A549 (cell line): ENCODE results near the gene OR5P2. TPM values are rescaled to one million over a fixed set of nuclear protein-coding genes. Genes with fewer than 3 reads are reported as not detected.

Experiments used
- ATAC-seq, 2 experiments: fragments of 200-7000 bp in 1 of 2; fragments of >200 bp in 1 of 2; cut with Nextera tagmentation in 1 of 2; cut with Tn5 transposase in 1 of 2; 3 replicates each; pipeline versions ENCODE4 v1.8.0 to v1.9.1; 2018 to 2020; ENCODE audit warnings: mild to moderate bottlenecking in 1 of 2, moderate library complexity in 1 of 2
- CTCF ChIA-PET: fragments of 300-600 bp; sonication (Branson Sonifier 250); formaldehyde crosslinking; extraction: SDS; loops from one replicate; lab custom pipeline; 2021; ENCODE audit warnings: antibody characterized with exemption, inconsistent platforms; lab: Yijun Ruan, JAX
- POLR2A ChIA-PET: fragments of 350-600 bp; formaldehyde crosslinking; extraction: SDS; loops from one replicate; lab custom pipeline; 2021; ENCODE audit warnings: antibody characterized with exemption, inconsistent platforms; lab: Yijun Ruan, JAX
- DNase-seq, 2 experiments: peaks; one replicate each; pipeline versions ENCODE4 v3.0.0 to v3.0.0-alpha.2; 2011 to 2016; ENCODE audit warnings: low read depth in 1 of 2, low spot score in 1 of 2
- FAIRE-seq: peaks from 2 replicates; lab custom pipeline; 2011; peaks lifted over from hg19 to GRCh38; lab: Jason Lieb, UNC
- H3K27ac ChIP-seq, 2 experiments: fragments of >200 bp; sonication (Bioruptor Twin); formaldehyde crosslinking; 3 replicates each; pipeline ENCODE4 v1.5.1; 2016 to 2017
- H3K4me1 ChIP-seq: fragments of >200 bp; sonication (Bioruptor Twin); formaldehyde crosslinking; 3 replicates; pipeline ENCODE4 v1.6.1; 2016
- H3K4me2 ChIP-seq: fragments of >200 bp; sonication (Bioruptor Twin); formaldehyde crosslinking; 3 replicates; pipeline ENCODE4 v1.6.1; 2016
- H3K4me3 ChIP-seq: fragments of >200 bp; sonication (Bioruptor Twin); formaldehyde crosslinking; 3 replicates; pipeline ENCODE4 v1.5.1; 2016
- H3K9me3 ChIP-seq: fragments of >200 bp; sonication (Bioruptor Twin); formaldehyde crosslinking; 3 replicates; pipeline ENCODE4 v1.6.1; 2016
- CBX2 ChIP-seq: fragments of 200-600 bp; sonication (generic); IDR thresholded peaks from 2 replicates; pipeline ENCODE4 v1.6.1; 2016; ENCODE audit warnings: low read depth, mild to moderate bottlenecking, borderline replicate concordance
- CEBPB ChIP-seq, 2 experiments: fragments of >200 bp in 1 of 2; sonication (Bioruptor Twin) in 1 of 2; formaldehyde crosslinking in 1 of 2; IDR thresholded peaks; 2 replicates each; pipeline ENCODE4 v1.6.1; 2012 to 2016
- CHD4 ChIP-seq: fragments of 200-600 bp; sonication (generic); IDR thresholded peaks from 2 replicates; pipeline ENCODE4 v1.6.1; 2016; ENCODE audit warnings: antibody characterized with exemption, mild to moderate bottlenecking, borderline replicate concordance
- EHF ChIP-seq: fragments of 250-450 bp; sonication (Bioruptor Pico); IDR thresholded peaks from 2 replicates; pipeline ENCODE4 v1.5.0; 2020; ENCODE audit warnings: mild to moderate bottlenecking
- EHMT2 ChIP-seq: fragments of 200-600 bp; sonication (generic); IDR thresholded peaks from 2 replicates; pipeline ENCODE4 v1.6.1; 2016; ENCODE audit warnings: antibody characterized with exemption, low read depth, mild to moderate bottlenecking, moderate library complexity
- EP300 ChIP-seq, 2 experiments: fragments of >200 bp; sonication (Bioruptor Twin); formaldehyde crosslinking; IDR thresholded peaks; 2 replicates in 1 of 2; 3 replicates in 1 of 2; pipeline ENCODE4 v1.6.1; 2016 to 2017
- FOSL2 ChIP-seq, 2 experiments: fragments of 450-650 bp in 1 of 2; fragments of >200 bp in 1 of 2; sonication (Bioruptor Twin) in 1 of 2; formaldehyde crosslinking; IDR thresholded peaks; 2 replicates each; pipeline versions ENCODE4 v1.5.0 to v1.6.1; 2016 to 2020; ENCODE audit warnings: mild to moderate bottlenecking in 1 of 2, moderate library complexity in 1 of 2
- FOXS1 ChIP-seq: fragments of 250-450 bp; sonication (Bioruptor Pico); IDR thresholded peaks from 2 replicates; pipeline ENCODE4 v1.5.0; 2020; ENCODE audit warnings: mild to moderate bottlenecking, moderate library complexity
- GATA3 ChIP-seq: IDR thresholded peaks from 2 replicates; pipeline ENCODE4 v1.6.1; 2012; ENCODE audit warnings: borderline replicate concordance
- HEYL ChIP-seq: fragments of 250-450 bp; sonication (Bioruptor Pico); IDR thresholded peaks from 2 replicates; pipeline ENCODE4 v1.8.0; 2021; ENCODE audit warnings: mild to moderate bottlenecking, moderate library complexity
- HOXA7 ChIP-seq: fragments of 250-450 bp; sonication (Bioruptor Pico); IDR thresholded peaks from 2 replicates; pipeline ENCODE4 v1.5.0; 2020; ENCODE audit warnings: mild to moderate bottlenecking, moderate library complexity
- JUNB ChIP-seq: fragments of >200 bp; sonication (Bioruptor Twin); formaldehyde crosslinking; IDR thresholded peaks from 2 replicates; pipeline ENCODE4 v1.6.1; 2016
- KDM1A ChIP-seq: fragments of 200-600 bp; sonication (generic); IDR thresholded peaks from 2 replicates; pipeline ENCODE4 v1.6.1; 2016; ENCODE audit warnings: low read depth, mild to moderate bottlenecking
- MAZ ChIP-seq: fragments of 150-350 bp; IDR thresholded peaks from 2 replicates; pipeline ENCODE4 v1.6.1; 2014; ENCODE audit warnings: antibody characterized with exemption, low read depth, low read length, borderline replicate concordance
- NPAS2 ChIP-seq: fragments of 250-450 bp; sonication (Bioruptor Pico); IDR thresholded peaks from 2 replicates; pipeline ENCODE4 v1.8.0; 2022; ENCODE audit warnings: mild to moderate bottlenecking, moderate library complexity, borderline replicate concordance
- NR3C1 ChIP-seq: fragments of >200 bp; sonication (Bioruptor Twin); formaldehyde crosslinking; IDR thresholded peaks from 3 replicates; pipeline ENCODE4 v1.6.1; 2017
- PHF8 ChIP-seq: fragments of 200-600 bp; sonication (generic); IDR thresholded peaks from 2 replicates; pipeline ENCODE4 v1.6.1; 2016; ENCODE audit warnings: low read depth, mild to moderate bottlenecking, antibody characterized with exemption, moderate library complexity, borderline replicate concordance
- POLR2A ChIP-seq: IDR thresholded peaks from 2 replicates; pipeline ENCODE4 v1.6.1; 2012; ENCODE audit warnings: mild to moderate bottlenecking, low read length
- RARB ChIP-seq: fragments of 250-450 bp; sonication (Bioruptor Pico); IDR thresholded peaks from 2 replicates; pipeline ENCODE4 v1.8.0; 2021; ENCODE audit warnings: mild to moderate bottlenecking, moderate library complexity
- RCOR1 ChIP-seq: fragments of 150-350 bp; IDR thresholded peaks from 2 replicates; pipeline ENCODE4 v1.6.1; 2014; ENCODE audit warnings: antibody characterized with exemption, low read length, low read depth
- RFX5 ChIP-seq: fragments of 450-650 bp; IDR thresholded peaks from 2 replicates; pipeline ENCODE4 v1.7.1; 2014; ENCODE audit warnings: antibody characterized with exemption, mild to moderate bottlenecking, moderate library complexity
- TP53 ChIP-seq: fragments of 250-450 bp; sonication (Bioruptor Pico); IDR thresholded peaks from 2 replicates; pipeline ENCODE4 v1.5.0; 2021; ENCODE audit warnings: mild to moderate bottlenecking, moderate library complexity
- ZSCAN20 ChIP-seq: fragments of 250-450 bp; sonication (Bioruptor Pico); IDR thresholded peaks from 2 replicates; pipeline ENCODE4 v1.8.0; 2022; ENCODE audit warnings: mild to moderate bottlenecking, moderate library complexity
- WGBS: methylation state at CpG from one replicate; pipeline ENCODE4 v1.1.6; 2017; ENCODE audit errors: missing lambda C conversion rate; 5-methylcytosine and 5-hydroxymethylcytosine counted together
- polyA minus RNA-seq: library from RNA; depleted of rRNA, polyadenylated mRNA; stranded (reverse); fragments of >200 nt; gene quantifications from 2 replicates; pipeline ENCODE4 v1.2.3, GENCODE V29; 2011; rRNA and poly(A)+ RNA removed
- polyA plus RNA-seq, 4 experiments: library from polyadenylated mRNA; depleted of rRNA in 3 of 4; stranded (reverse); fragments of >200 nt; fragmentation: RNase III in 1 of 4; extraction: RNeasy Plus Mini Kit Qiagen cat#74134 plus additional on column Dnase treatment in 1 of 4; gene quantifications; 2 replicates in 3 of 4; 3 replicates in 1 of 4; pipeline ENCODE4 v1.2.3, GENCODE V29; 2011 to 2017
- TF ChIP-seq, protein P1 (sequence below): fragments of >200 bp; sonication (Bioruptor Twin); formaldehyde crosslinking; IDR thresholded peaks from 3 replicates; pipeline ENCODE4 v1.6.1; 2016
- TF ChIP-seq, protein P2 (sequence below): IDR thresholded peaks from 2 replicates; pipeline ENCODE4 v1.6.1; 2012; ENCODE audit warnings: low read depth, borderline replicate concordance
- TF ChIP-seq, protein P3 (sequence below): IDR thresholded peaks from 2 replicates; pipeline ENCODE4 v1.6.1; 2012
- TF ChIP-seq, protein P4 (sequence below): fragments of 150-350 bp; IDR thresholded peaks from 2 replicates; pipeline ENCODE4 v1.6.1; 2014; ENCODE audit warnings: low read depth, mild to moderate bottlenecking, low read length
- TF ChIP-seq, protein P5 (sequence below): fragments of 200-600 bp; sonication (generic); IDR thresholded peaks from 2 replicates; pipeline ENCODE4 v1.6.1; 2016; ENCODE audit warnings: antibody characterized with exemption, mild to moderate bottlenecking, moderate library complexity

OR5P2 gene, protein sequence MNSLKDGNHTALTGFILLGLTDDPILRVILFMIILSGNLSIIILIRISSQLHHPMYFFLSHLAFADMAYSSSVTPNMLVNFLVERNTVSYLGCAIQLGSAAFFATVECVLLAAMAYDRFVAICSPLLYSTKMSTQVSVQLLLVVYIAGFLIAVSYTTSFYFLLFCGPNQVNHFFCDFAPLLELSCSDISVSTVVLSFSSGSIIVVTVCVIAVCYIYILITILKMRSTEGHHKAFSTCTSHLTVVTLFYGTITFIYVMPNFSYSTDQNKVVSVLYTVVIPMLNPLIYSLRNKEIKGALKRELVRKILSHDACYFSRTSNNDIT
- polyA plus RNA-seq (2011; rRNA removed) (not detected in 2 replicates), polyA plus RNA-seq (2017; fragmentation: RNase III; extraction: RNeasy Plus Mini Kit Qiagen cat#74134 plus additional on column Dnase treatment) (not detected in 3 replicates), polyA minus RNA-seq (not detected in 2 replicates)
- not detected in 2 replicates for polyA plus RNA-seq (2012; cell fraction: cytosol; rRNA removed)
- polyA plus RNA-seq (2012; cell fraction: nucleus; rRNA removed): not detected in 2 replicates

DNA sequence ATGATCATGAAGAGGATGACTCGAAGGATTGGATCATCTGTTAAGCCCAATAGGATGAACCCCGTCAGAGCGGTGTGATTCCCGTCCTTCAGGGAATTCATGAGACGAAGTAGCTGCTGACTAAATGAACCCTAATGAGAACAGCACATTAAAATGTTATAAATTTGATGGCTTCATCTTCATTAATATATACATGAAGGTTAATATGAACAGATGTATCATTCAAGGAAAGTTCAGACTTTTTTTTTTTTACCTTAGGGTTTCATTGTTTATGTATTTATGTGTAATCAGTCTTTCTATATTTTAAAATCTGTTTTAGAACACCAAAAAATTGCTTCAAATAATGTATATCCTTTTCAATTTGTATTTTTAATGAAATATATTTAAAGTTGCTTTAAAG lies at the start of gene OR5P2:
Gene OR5P2 (minus strand): TSS at position 101 of the 400 bp plus-strand sequence. CDS start 0 bp downstream, at position 101.
- ChIA-PET CTCF (no interaction called here), POLR2A (no interaction called here)
- ATAC-seq (no peak), FAIRE-seq (no peak), DNase-seq (no peak)
- no peaks in the 10 kb centered on the region for H3K9me3 ChIP-seq
- H3K4me1 ChIP-seq: no peaks in the 10 kb centered on the region
- H3K4me3 ChIP-seq: no peak within 1 kb of the TSS
- 22% methylated on average over 5 of the region's 5 CpGs for WGBS
- TF ChIP-seq MAZ: no peak
- TF ChIP-seq, protein P1, sequence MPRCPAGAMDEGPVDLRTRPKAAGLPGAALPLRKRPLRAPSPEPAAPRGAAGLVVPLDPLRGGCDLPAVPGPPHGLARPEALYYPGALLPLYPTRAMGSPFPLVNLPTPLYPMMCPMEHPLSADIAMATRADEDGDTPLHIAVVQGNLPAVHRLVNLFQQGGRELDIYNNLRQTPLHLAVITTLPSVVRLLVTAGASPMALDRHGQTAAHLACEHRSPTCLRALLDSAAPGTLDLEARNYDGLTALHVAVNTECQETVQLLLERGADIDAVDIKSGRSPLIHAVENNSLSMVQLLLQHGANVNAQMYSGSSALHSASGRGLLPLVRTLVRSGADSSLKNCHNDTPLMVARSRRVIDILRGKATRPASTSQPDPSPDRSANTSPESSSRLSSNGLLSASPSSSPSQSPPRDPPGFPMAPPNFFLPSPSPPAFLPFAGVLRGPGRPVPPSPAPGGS: no peak
- TF ChIP-seq, protein P2, sequence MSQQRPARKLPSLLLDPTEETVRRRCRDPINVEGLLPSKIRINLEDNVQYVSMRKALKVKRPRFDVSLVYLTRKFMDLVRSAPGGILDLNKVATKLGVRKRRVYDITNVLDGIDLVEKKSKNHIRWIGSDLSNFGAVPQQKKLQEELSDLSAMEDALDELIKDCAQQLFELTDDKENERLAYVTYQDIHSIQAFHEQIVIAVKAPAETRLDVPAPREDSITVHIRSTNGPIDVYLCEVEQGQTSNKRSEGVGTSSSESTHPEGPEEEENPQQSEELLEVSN: no peak
- no peak for TF ChIP-seq JUNB
- TF ChIP-seq EP300 (IDR thresholded peaks at IDR 0.05): no peak
- TF ChIP-seq HOXA7 (CRISPR knock-in tag): no peak
- TF ChIP-seq ZSCAN20 (CRISPR knock-in tag): no peak
- TF ChIP-seq PHF8: no peak
- no peak for TF ChIP-seq RARB (CRISPR knock-in tag)
- TF ChIP-seq NR3C1: no peak
- TF ChIP-seq RCOR1: no peak
- no peak for TF ChIP-seq EHF
- TF ChIP-seq FOXS1: no peak
- TF ChIP-seq, protein P3, sequence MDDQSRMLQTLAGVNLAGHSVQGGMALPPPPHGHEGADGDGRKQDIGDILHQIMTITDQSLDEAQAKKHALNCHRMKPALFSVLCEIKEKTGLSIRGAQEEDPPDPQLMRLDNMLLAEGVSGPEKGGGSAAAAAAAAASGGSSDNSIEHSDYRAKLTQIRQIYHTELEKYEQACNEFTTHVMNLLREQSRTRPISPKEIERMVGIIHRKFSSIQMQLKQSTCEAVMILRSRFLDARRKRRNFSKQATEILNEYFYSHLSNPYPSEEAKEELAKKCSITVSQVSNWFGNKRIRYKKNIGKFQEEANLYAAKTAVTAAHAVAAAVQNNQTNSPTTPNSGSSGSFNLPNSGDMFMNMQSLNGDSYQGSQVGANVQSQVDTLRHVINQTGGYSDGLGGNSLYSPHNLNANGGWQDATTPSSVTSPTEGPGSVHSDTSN: no peak
- no peak for TF ChIP-seq GATA3
- TF ChIP-seq, all 56 proteins: peak for 0
- H3K27ac ChIP-seq: no peak within 1 kb of the TSS
- no peak within 1 kb of the TSS for H3K4me2 ChIP-seq

DNA sequence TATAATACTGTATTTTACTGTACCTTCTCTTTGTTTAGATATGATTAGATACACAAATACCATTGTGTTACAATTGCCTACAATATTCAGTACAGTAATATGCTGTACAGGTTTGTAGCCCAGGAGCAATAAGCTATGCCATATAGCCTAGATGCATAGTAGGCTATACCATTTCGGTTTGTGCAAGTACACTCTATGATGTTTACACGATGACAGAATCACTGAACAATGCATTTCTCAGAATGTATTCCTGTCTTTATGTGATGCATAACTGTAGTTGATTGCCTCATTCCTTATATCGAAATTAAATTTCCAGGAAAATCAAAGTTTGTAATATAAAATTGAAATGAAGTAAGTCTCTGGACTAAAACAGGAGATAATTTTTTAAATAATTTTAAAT lies 49.3 kb upstream of the OR5P2 start:
- ChIA-PET CTCF (no interaction called here), POLR2A (no interaction called here)
- no peaks in the 10 kb centered on the region for H3K9me3 ChIP-seq
- ATAC-seq (no peak), FAIRE-seq (peak; percentile 74), DNase-seq (no peak)
- no peak overlapping the region for H3K4me2 ChIP-seq
- H3K4me1 ChIP-seq: no peaks in the 10 kb centered on the region
- TF ChIP-seq EHMT2 (no peak), FOSL2 (IDR thresholded peaks at IDR 0.05) (no peak), FOSL2 (CRISPR knock-in tag; IDR thresholded peaks at IDR 0.05) (no peak)
- no peak overlapping the region for H3K4me3 ChIP-seq
- no peak overlapping the region for H3K27ac ChIP-seq
- WGBS: 2% methylated on average over 3 of the region's 3 CpGs

DNA sequence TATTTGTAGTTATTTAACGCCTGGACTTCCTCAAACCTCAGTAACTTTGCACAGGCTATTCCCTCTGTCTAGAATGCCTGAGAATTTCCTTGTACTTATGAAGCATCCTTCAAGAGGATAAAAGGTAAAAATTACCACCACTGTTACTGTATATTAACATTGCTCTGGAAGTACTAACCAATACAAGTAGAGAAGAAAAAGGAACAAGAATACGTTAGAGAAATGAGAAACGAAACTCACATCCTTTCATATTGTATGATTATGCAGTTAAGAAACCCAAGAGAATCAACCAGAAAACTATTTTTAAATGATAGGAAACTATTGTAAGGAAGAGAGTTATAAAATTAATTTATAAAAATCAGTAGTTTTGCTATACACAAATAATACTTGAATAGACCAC lies 48.2 kb upstream of the OR5P2 start:
- ChIA-PET CTCF (no interaction called here), POLR2A (no interaction called here)
- no peak overlapping the region for H3K4me3 ChIP-seq
- FAIRE-seq (no peak), ATAC-seq (no peak), DNase-seq (no peak)
- H3K4me2 ChIP-seq: no peak overlapping the region
- H3K4me1 ChIP-seq: no peaks in the 10 kb centered on the region
- H3K9me3 ChIP-seq: no peaks in the 10 kb centered on the region
- no peak overlapping the region for H3K27ac ChIP-seq
- WGBS: 1% methylated on average over 3 of the region's 3 CpGs
- TF ChIP-seq CBX2: no peak
- no peak for TF ChIP-seq NPAS2 (CRISPR knock-in tag)
- TF ChIP-seq CEBPB (IDR thresholded peaks at IDR 0.05): no peak
- no peak for TF ChIP-seq RFX5
- TF ChIP-seq TP53 (CRISPR knock-in tag): no peak
- TF ChIP-seq, protein P4, sequence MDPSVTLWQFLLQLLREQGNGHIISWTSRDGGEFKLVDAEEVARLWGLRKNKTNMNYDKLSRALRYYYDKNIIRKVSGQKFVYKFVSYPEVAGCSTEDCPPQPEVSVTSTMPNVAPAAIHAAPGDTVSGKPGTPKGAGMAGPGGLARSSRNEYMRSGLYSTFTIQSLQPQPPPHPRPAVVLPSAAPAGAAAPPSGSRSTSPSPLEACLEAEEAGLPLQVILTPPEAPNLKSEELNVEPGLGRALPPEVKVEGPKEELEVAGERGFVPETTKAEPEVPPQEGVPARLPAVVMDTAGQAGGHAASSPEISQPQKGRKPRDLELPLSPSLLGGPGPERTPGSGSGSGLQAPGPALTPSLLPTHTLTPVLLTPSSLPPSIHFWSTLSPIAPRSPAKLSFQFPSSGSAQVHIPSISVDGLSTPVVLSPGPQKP: no peak
- TF ChIP-seq, protein P5, sequence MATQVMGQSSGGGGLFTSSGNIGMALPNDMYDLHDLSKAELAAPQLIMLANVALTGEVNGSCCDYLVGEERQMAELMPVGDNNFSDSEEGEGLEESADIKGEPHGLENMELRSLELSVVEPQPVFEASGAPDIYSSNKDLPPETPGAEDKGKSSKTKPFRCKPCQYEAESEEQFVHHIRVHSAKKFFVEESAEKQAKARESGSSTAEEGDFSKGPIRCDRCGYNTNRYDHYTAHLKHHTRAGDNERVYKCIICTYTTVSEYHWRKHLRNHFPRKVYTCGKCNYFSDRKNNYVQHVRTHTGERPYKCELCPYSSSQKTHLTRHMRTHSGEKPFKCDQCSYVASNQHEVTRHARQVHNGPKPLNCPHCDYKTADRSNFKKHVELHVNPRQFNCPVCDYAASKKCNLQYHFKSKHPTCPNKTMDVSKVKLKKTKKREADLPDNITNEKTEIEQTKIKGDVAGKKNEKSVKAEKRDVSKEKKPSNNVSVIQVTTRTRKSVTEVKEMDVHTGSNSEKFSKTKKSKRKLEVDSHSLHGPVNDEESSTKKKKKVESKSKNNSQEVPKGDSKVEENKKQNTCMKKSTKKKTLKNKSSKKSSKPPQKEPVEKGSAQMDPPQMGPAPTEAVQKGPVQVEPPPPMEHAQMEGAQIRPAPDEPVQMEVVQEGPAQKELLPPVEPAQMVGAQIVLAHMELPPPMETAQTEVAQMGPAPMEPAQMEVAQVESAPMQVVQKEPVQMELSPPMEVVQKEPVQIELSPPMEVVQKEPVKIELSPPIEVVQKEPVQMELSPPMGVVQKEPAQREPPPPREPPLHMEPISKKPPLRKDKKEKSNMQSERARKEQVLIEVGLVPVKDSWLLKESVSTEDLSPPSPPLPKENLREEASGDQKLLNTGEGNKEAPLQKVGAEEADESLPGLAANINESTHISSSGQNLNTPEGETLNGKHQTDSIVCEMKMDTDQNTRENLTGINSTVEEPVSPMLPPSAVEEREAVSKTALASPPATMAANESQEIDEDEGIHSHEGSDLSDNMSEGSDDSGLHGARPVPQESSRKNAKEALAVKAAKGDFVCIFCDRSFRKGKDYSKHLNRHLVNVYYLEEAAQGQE: no peak
- TF ChIP-seq POLR2A: no peak
- TF ChIP-seq HEYL: no peak
- no peak for TF ChIP-seq CHD4
- no peak for TF ChIP-seq KDM1A
